HG03108 (cell line): Measurements from ENCODE around the gene NFKBIA.
"Not testable (repeated sequence)": the region's sequence is repeated elsewhere in the genome, so short reads cannot be mapped to it uniquely, and the experiment has no call there.

Experiments used
- ATAC-seq: cut with Tn5 transposase; IDR thresholded peaks from one replicate; pipeline ENCODE4 v1.9.1; 2021; ENCODE audit warnings: moderate library complexity; ENCODE audit not compliant: unreplicated experiment

Gene NFKBIA

GRCh38 chr14:35404449-35405303, at the start of gene NFKBIA:
NFKBIA (minus strand) TSS chr14:35404749; CDS start chr14:35404644, 105 bp downstream.
- ATAC-seq: peak; percentile 51

- no peak for ATAC-seq
Measured at GRCh38 chr14:35446450-35446849, 41.9 kb upstream of the NFKBIA start.

- no peak for ATAC-seq
Measured at GRCh38 chr14:35444104-35444503, 39.6 kb upstream of the NFKBIA start.

- ATAC-seq: no peak
Measured at GRCh38 chr14:35441160-35441559, 36.6 kb upstream of the NFKBIA start.

- ATAC-seq: peak; percentile 67
Measured at GRCh38 chr14:35438910-35439713, 34.6 kb upstream of the NFKBIA start.

GRCh38 chr14:35438492-35438891, 33.9 kb upstream of the NFKBIA start:
- ATAC-seq: not testable (repeated sequence)

- no peak for ATAC-seq
Measured at GRCh38 chr14:35435177-35435576, 30.6 kb upstream of the NFKBIA start.

- ATAC-seq: no peak
Measured at GRCh38 chr14:35433826-35434225, 29.3 kb upstream of the NFKBIA start.

GRCh38 chr14:35430459-35431199, 26.1 kb upstream of the NFKBIA start:
- no peak for ATAC-seq

GRCh38 chr14:35429951-35430350, 25.4 kb upstream of the NFKBIA start:
- ATAC-seq: no peak

- ATAC-seq: no peak
Measured at GRCh38 chr14:35425850-35426249, 21.3 kb upstream of the NFKBIA start.

GRCh38 chr14:35423621-35424020, 19.1 kb upstream of the NFKBIA start:
- no peak for ATAC-seq

- ATAC-seq: no peak
Measured at GRCh38 chr14:35420036-35420811, 15.7 kb upstream of the NFKBIA start.

- no peak for ATAC-seq
Measured at GRCh38 chr14:35419429-35419841, 14.9 kb upstream of the NFKBIA start.

- ATAC-seq: no peak
Measured at GRCh38 chr14:35418093-35418492, 13.5 kb upstream of the NFKBIA start.

GRCh38 chr14:35416108-35416750, 11.7 kb upstream of the NFKBIA start:
- ATAC-seq: peak; percentile 47

GRCh38 chr14:35414365-35414764, 9.8 kb upstream of the NFKBIA start:
- no peak for ATAC-seq

GRCh38 chr14:35412272-35413056, 7.9 kb upstream of the NFKBIA start:
- ATAC-seq: no peak

- ATAC-seq: no peak
Measured at GRCh38 chr14:35410858-35411257, 6.3 kb upstream of the NFKBIA start.
